Mesenchymal stem cell (in vitro differentiated cells and primary cell): ENCODE measurements around the gene ZNF285.

Experiments
- DNase-seq: peaks from one replicate; pipeline ENCODE4 v3.0.0-alpha.2; 2013
- H2AFZ ChIP-seq: one replicate; pipeline ENCODE4 v1.6.1; 2013; ENCODE audit warnings: low read depth, mild to moderate bottlenecking, control low read depth, inconsistent platforms, low read length, moderate library complexity
- H2AK5ac ChIP-seq: 2 replicates; pipeline ENCODE4 v1.6.1; 2013; ENCODE audit warnings: low read length, moderate library complexity, mild to moderate bottlenecking, inconsistent platforms; ENCODE audit not compliant: severe bottlenecking
- H2BK120ac ChIP-seq: one replicate; pipeline ENCODE4 v1.6.1; 2013; ENCODE audit warnings: low read depth, mild to moderate bottlenecking, inconsistent platforms, low read length, moderate library complexity
- H2BK12ac ChIP-seq, 2 experiments: one replicate each; pipeline ENCODE4 v1.6.1; 2013; ENCODE audit warnings: inconsistent platforms in 2 of 2, low read length in 2 of 2, mild to moderate bottlenecking in 2 of 2, moderate library complexity in 2 of 2, control low read depth in 1 of 2
- H2BK15ac ChIP-seq: one replicate; pipeline ENCODE4 v1.6.1; 2013; ENCODE audit warnings: mild to moderate bottlenecking, low read depth, inconsistent platforms; ENCODE audit not compliant: poor library complexity, severe bottlenecking
- H2BK5ac ChIP-seq: 2 replicates; pipeline ENCODE4 v1.6.1; 2013; ENCODE audit warnings: low read depth, mild to moderate bottlenecking, low read length, control low read depth, inconsistent platforms; ENCODE audit not compliant: poor library complexity, severe bottlenecking
- H3K14ac ChIP-seq, 2 experiments: one replicate each; pipeline ENCODE4 v1.6.1; 2013; ENCODE audit warnings: inconsistent platforms in 2 of 2, low read length in 2 of 2, control low read depth in 1 of 2, mild to moderate bottlenecking in 1 of 2, moderate library complexity in 1 of 2
- H3K18ac ChIP-seq, 2 experiments: one replicate each; pipeline ENCODE4 v1.6.1; 2013; ENCODE audit warnings: inconsistent platforms in 2 of 2, low read length in 2 of 2, control low read depth in 1 of 2, low read depth in 1 of 2, mild to moderate bottlenecking in 1 of 2
- H3K23ac ChIP-seq, 2 experiments: one replicate each; pipeline ENCODE4 v1.6.1; 2013; ENCODE audit warnings: inconsistent platforms in 2 of 2, low read length in 2 of 2, mild to moderate bottlenecking in 2 of 2, moderate library complexity in 2 of 2, control low read depth in 1 of 2
- H3K27ac ChIP-seq: 2 replicates; pipeline ENCODE4 v1.5.1; 2013; ENCODE audit warnings: mild to moderate bottlenecking, moderate library complexity, low read length, control low read depth, inconsistent platforms; ENCODE audit not compliant: poor library complexity, severe bottlenecking
- H3K27me3 ChIP-seq, 2 experiments: 2 replicates each; pipeline versions ENCODE4 v1.6.1 to v1.7.0; 2013; ENCODE audit warnings: low read length in 2 of 2, mild to moderate bottlenecking in 2 of 2, moderate library complexity in 2 of 2, control low read depth in 1 of 2, inconsistent platforms in 1 of 2; ENCODE audit not compliant: control insufficient read depth in 1 of 2, insufficient read depth in 1 of 2
- H3K36me3 ChIP-seq, 2 experiments: 2 replicates each; pipeline versions ENCODE4 v1.6.1 to v1.7.0; 2013; ENCODE audit warnings: low read length in 2 of 2, control low read depth in 1 of 2, inconsistent platforms in 1 of 2, low read depth in 1 of 2, mild to moderate bottlenecking in 1 of 2; ENCODE audit not compliant: insufficient read depth in 2 of 2, control insufficient read depth in 1 of 2
- H3K4ac ChIP-seq, 2 experiments: one replicate each; pipeline ENCODE4 v1.6.1; 2013; ENCODE audit warnings: inconsistent platforms in 2 of 2, low read length in 2 of 2, mild to moderate bottlenecking in 2 of 2, moderate library complexity in 2 of 2, control low read depth in 1 of 2, low read depth in 1 of 2
- H3K4me1 ChIP-seq: 2 replicates; pipeline ENCODE4 v1.6.1; 2013; ENCODE audit warnings: low read depth, low read length, control low read depth; ENCODE audit not compliant: control insufficient read depth, insufficient read depth
- H3K4me2 ChIP-seq: 2 replicates; pipeline ENCODE4 v1.6.1; 2013; ENCODE audit warnings: low read length, mild to moderate bottlenecking, inconsistent platforms; ENCODE audit not compliant: poor library complexity, severe bottlenecking
- H3K4me3 ChIP-seq, 2 experiments: 2 replicates each; pipeline versions ENCODE4 v1.5.1 to v1.7.0; 2013; ENCODE audit warnings: low read length in 2 of 2, mild to moderate bottlenecking in 2 of 2, control low read depth in 1 of 2, low read depth in 1 of 2; ENCODE audit not compliant: insufficient read depth in 1 of 2
- H3K79me1 ChIP-seq: replicated peaks from 2 replicates; pipeline ENCODE4 v1.6.1; 2013; ENCODE audit warnings: mild to moderate bottlenecking, control low read depth, low read length, inconsistent platforms; ENCODE audit not compliant: poor library complexity, severe bottlenecking
- H3K9ac ChIP-seq: 2 replicates; pipeline ENCODE4 v1.7.0; 2013; ENCODE audit warnings: mild to moderate bottlenecking, low read length, moderate library complexity
- H3K9me3 ChIP-seq: 2 replicates; pipeline ENCODE4 v1.7.0; 2013; ENCODE audit warnings: mild to moderate bottlenecking, low read length; ENCODE audit not compliant: control insufficient read depth
- H4K8ac ChIP-seq: one replicate; pipeline ENCODE4 v1.6.1; 2013; ENCODE audit warnings: inconsistent platforms, mild to moderate bottlenecking, low read length, moderate library complexity
- H4K91ac ChIP-seq: one replicate; pipeline ENCODE4 v1.6.1; 2013; ENCODE audit warnings: mild to moderate bottlenecking, low read length, inconsistent platforms
- WGBS: methylation state at CpG from one replicate; pipeline ENCODE4 v1.1.7; 2013; ENCODE audit warnings: mixed read lengths; 5-methylcytosine and 5-hydroxymethylcytosine counted together

Gene ZNF285

DNA sequence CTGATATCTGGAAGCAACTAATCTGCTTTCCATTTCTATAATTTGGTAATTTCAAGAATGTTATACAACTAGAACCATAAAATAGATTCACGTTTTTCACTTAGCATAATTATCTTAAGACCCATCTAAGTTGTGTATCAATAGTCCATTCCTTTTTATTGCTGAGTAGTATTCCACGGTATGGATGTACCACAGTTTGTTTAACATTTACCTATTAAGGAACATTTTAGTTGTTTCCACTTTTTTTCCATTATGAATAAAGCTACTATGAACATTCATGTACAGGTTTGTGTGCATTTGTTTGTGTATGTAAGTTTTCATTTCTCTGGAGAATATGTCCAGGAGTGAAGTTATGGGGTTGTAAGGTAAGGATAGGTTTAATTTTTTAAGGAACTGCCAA lies 26.6 kb downstream of the ZNF285 start:
- Histone ChIP-seq H2BK15ac (no peak overlapping the region), H3K27ac (no peak overlapping the region), H4K8ac (no peak overlapping the region), H3K36me3 (no peaks in the 10 kb centered on the region), H3K9me3 (peaks cover 14% of the 10 kb centered on the region), H3K4me1 (no peaks in the 10 kb centered on the region), H2BK12ac (no peak overlapping the region), H4K91ac (no peak overlapping the region), H2AK5ac (no peak overlapping the region), H3K18ac (no peak overlapping the region), H2BK5ac (no peak overlapping the region), H3K79me1 (no peaks in the 10 kb centered on the region), H3K27me3 (no peaks in the 10 kb centered on the region), H3K14ac (no peak overlapping the region), H2BK120ac (no peak overlapping the region), H2AFZ (no peak overlapping the region), H3K4me2 (no peak overlapping the region), H3K9ac (no peak overlapping the region), H3K4me3 (no peak overlapping the region), H3K4ac (no peak overlapping the region), H3K23ac (no peak overlapping the region)
- DNase-seq = no peak
- no CpG with 5 or more reads among the region's 2 CpGs for WGBS

DNA sequence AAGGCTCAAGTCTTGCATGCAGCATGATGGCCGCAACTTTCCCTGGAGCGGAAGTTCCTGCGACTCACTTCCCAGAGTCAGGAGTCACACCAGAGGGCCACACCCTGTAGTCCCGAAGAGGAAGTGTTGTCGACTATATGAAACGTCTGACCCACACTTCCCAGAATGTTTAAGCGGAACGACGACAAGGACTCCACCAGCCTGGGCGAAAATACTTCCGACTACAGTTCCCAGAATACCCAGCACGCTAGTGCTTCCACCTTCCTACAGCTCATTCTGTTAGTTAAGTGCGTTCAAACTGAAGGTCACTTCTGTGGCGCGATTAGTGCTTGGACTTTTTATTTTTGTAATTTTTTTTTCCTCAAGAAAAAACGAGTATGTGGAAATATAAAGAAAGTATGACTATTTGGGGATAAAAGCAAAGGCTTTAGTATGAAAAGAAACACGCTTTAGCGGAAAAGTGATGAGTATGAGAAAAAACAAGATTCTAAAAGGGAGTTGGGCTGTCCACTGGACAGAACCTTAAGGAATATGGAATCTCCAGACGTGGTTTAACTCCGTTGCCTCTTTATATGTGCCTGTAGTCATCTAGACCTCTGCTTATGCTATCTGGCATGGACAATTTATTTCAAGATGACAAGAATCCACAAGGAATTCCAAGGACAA lies 29.5 kb downstream of the ZNF285 start:
- H3K18ac ChIP-seq = no peak overlapping the region

DNA sequence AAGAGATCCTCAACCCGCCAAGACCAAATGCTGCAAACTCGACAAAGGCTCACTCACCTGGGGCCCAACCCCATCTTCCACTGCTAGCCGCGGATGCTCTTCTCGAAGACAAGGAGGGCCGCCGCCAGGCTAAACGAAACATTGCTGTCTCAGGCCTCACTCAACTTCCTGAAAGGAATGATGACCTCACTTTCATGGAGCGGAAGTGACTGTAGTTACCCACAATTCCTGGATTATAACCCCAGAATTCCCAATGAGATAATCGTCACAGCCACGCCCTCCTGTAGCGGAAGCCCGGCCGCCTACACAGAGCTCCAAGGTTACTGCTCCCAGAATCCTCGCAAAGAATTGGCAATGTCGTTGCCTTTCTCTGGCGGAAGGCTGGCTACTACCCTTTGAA lies 34.4 kb downstream of the ZNF285 start:
- H3K14ac ChIP-seq = no peak overlapping the region
- H2BK12ac ChIP-seq = no peak overlapping the region
- H3K18ac ChIP-seq = no peak overlapping the region
- no peak overlapping the region for H2BK5ac ChIP-seq
- 89% methylated on average over 17 of the region's 17 CpGs for WGBS
- H2BK15ac ChIP-seq = no peak overlapping the region
- H4K91ac ChIP-seq = no peak overlapping the region
- no peaks in the 10 kb centered on the region for H3K27me3 ChIP-seq
- H3K4me3 ChIP-seq = no peak overlapping the region
- H3K79me1 ChIP-seq = no peaks in the 10 kb centered on the region
- no peak overlapping the region for H3K4ac ChIP-seq
- no peak overlapping the region for H3K9ac ChIP-seq
- H2AFZ ChIP-seq = no peak overlapping the region
- no peaks in the 10 kb centered on the region for H3K36me3 ChIP-seq
- no peak overlapping the region for H2AK5ac ChIP-seq
- no peak overlapping the region for H3K4me2 ChIP-seq
- no peak for DNase-seq
- H3K9me3 ChIP-seq = peaks cover 3% of the 10 kb centered on the region
- H2BK120ac ChIP-seq = no peak overlapping the region
- no peak overlapping the region for H3K27ac ChIP-seq
- no peak overlapping the region for H4K8ac ChIP-seq
- H3K4me1 ChIP-seq = no peaks in the 10 kb centered on the region
- H3K23ac ChIP-seq = no peak overlapping the region

More for the DNA sequence above, 29.5 kb downstream of the ZNF285 start:
- Histone ChIP-seq H2BK15ac (no peak overlapping the region), H4K91ac (no peak overlapping the region), H2AFZ (no peak overlapping the region), H2BK12ac (no peak overlapping the region), H3K9ac (no peak overlapping the region), H2BK5ac (no peak overlapping the region), H3K36me3 (no peaks in the 10 kb centered on the region), H3K4me2 (no peak overlapping the region), H3K4me1 (no peaks in the 10 kb centered on the region), H2AK5ac (no peak overlapping the region), H3K4ac (no peak overlapping the region), H3K23ac (no peak overlapping the region), H3K27me3 (no peaks in the 10 kb centered on the region), H4K8ac (no peak overlapping the region), H3K4me3 (no peak overlapping the region), H3K79me1 (no peaks in the 10 kb centered on the region), H3K9me3 (peaks cover 8% of the 10 kb centered on the region), H3K14ac (no peak overlapping the region), H2BK120ac (no peak overlapping the region), H3K27ac (no peak overlapping the region)
- DNase-seq = no peak
- 87% methylated on average over 20 of the region's 20 CpGs for WGBS

DNA sequence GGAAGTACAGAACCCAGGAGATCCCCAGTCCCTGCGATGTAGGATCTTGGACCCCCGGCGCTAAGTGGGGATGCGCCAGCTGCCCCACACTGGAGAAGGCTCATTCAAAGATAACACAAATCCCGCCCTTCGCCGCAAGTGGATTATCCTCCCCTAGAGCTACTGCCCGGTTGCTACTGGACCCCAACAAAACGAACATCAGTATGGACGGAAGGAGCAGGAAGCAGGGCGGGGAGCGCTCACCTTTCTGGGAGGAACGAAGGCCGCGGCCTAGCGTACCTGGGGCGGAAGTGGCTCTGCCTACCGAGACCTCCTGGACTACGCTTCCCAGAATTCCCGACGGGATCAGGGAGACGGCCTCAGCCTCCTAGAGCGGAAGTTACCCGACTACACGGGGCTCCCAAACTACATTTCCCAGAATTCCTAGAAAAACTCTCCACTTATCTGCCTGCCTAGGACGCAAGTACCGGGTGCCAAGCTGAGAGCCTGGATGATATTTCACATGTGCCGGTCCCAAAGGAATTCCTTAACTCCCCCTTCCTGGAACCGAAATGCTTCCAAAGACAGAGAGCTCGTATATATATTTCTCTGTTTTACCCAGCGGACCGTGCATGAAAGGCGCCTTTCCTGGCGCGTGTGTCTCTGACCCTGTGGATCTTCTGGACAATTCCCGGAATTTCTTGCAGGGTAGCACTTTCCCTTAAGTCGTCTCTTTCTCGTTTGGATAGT lies 44.9 kb downstream of the ZNF285 start, which contains the start of gene ZNF112:
ZNF112 (minus strand) TSS at position 298 of the 729 bp plus-strand sequence. CDS start 16,141 bp downstream, outside the sequence.
- Histone ChIP-seq H3K14ac (peak within 1 kb of the TSS in 1 of 2 experiments; percentile 82), H3K18ac (peak within 1 kb of the TSS in 1 of 2 experiments; percentile 67), H2BK12ac (no peak within 1 kb of the TSS), H2AK5ac (no peak within 1 kb of the TSS), H2BK15ac (peak within 1 kb of the TSS; percentile 86), H3K27ac (no peak within 1 kb of the TSS), H2BK120ac (no peak within 1 kb of the TSS), H3K79me1 (peaks cover 4% of the 10 kb centered on the region), H3K9ac (peak within 1 kb of the TSS; percentile 96), H3K36me3 (peaks cover 0 to 4% of the 10 kb centered on the region in 2 experiments), H3K9me3 (peaks cover 11% of the 10 kb centered on the region), H3K4ac (peak within 1 kb of the TSS; percentile 71 to 91), H3K4me2 (peak within 1 kb of the TSS; percentile 69), H3K4me1 (no peaks in the 10 kb centered on the region), H3K27me3 (no peaks in the 10 kb centered on the region), H4K8ac (peak within 1 kb of the TSS; percentile 96), H2BK5ac (no peak within 1 kb of the TSS), H2AFZ (peak within 1 kb of the TSS; percentile 96), H3K4me3 (peak within 1 kb of the TSS; percentile 75 to 97), H3K23ac (no peak within 1 kb of the TSS), H4K91ac (peak within 1 kb of the TSS; percentile 64)
- WGBS = 2% methylated on average over 37 of the region's 38 CpGs
- DNase-seq = peak; percentile 93
